ENCODE data around the gene UNC5B.

The UNC5B gene

DNA sequence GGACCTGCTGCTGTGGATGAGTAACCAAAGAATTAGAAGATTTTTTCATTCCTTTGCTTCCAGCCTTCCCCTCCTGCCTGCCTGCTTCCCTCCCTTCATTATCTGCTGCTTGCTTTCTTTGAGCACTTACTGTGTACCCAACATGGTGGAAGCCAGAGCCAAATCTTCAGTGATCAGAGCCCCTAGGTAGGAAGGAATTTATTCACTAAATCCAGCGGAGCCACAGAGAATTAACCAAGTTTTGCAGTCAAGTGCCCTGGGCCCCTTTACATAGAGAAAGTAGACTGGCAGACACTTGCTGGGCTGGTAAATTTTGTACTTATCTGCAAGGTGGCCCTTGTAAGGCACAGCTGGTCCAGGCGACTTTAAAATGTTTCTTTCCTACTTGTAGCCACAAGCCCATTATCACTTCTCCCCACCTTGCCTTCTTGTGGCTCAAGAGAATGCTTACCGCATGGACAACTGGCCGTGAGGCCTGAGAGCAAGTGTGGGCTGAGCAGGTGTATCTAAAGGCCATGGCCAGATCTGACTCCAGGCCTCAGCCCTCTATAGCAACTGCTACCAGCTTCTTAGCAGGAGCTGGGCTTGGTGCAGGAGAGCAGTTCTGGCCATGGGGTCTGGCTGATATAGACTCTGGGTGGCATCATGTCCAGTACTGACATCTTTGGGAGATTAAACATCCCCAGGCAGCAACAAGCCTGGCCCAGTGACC, 11.1 kb downstream of the UNC5B start:
- DNase-seq: no peak
- ATAC-seq: no peak

DNA sequence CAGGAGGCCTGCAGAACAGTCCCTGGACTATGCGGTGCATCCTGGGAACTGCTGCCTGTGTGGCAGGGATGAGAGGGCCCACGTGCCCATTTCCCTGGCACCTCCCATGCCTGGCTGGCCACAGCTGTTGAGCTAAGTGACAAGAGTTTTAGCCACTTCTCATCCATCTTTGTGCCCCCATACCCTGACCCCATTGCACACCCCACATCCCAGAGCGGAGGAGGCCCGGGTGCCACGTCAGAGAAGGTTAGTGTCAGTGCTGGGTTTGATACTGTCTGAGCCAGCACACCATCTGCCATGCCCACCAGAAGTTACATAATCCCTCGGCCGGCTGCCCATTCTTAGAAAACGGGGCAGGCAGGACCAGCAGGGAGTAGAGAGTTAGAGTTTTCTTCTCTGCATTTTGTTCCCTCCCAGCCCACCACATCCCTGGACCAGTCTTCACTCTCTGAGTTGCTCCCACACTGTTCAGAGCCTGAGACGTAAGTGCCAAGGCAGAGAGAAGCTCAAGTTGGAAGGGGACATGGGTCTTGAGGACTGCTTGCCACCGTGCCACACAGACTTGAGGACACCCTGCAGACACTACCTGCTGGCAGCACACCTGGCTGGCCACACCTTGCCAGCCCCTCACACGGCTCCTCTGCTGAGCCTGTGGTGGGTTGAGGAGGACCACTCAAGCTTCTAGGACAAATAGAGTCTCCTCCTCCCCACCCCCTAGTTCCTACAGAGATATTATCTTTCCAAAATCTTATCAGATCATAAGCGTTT, 13.1 kb downstream of the UNC5B start:
- DNase-seq (no peak), ATAC-seq (no peak)

DNA sequence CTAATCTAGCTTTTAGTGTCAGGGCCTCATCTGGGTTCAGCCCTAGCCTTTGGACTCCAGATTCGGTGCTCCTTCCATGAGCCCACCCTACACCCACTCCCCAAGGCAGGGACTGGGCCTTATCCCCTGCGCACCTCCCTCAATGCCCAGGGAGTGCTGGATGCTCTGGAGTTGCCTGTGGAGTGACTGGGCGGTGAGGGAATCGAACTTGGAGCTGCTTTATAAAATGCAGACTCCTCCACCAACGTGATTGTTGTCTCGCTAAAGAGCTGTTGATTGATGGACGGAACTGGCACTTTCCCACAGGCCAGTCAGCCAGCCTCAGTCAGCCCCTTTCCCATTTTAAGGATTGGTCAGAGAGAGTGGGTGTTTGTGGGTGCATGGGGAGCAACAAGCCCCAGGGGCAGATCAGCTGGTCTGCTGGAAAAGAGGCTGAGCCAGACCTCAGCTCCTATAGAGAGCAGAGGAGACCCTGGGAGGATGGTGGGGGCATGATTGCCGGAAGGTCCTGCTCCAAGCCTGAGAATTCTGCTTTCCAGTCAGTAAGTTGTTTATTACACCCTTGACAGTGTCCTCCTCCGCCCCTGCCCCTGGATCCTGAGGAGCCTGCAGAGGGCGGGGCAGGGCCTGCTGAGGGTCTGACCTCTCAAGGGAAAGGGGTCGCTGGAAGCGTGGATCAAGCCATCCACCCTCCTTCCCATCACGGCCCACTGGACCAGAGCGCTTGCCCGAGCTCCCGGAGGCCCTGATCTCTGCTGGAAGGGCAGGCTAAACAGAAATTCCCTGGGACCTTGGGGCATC, 16.7 kb downstream of the UNC5B start:
- ATAC-seq: no peak
- DNase-seq: no peak

DNA sequence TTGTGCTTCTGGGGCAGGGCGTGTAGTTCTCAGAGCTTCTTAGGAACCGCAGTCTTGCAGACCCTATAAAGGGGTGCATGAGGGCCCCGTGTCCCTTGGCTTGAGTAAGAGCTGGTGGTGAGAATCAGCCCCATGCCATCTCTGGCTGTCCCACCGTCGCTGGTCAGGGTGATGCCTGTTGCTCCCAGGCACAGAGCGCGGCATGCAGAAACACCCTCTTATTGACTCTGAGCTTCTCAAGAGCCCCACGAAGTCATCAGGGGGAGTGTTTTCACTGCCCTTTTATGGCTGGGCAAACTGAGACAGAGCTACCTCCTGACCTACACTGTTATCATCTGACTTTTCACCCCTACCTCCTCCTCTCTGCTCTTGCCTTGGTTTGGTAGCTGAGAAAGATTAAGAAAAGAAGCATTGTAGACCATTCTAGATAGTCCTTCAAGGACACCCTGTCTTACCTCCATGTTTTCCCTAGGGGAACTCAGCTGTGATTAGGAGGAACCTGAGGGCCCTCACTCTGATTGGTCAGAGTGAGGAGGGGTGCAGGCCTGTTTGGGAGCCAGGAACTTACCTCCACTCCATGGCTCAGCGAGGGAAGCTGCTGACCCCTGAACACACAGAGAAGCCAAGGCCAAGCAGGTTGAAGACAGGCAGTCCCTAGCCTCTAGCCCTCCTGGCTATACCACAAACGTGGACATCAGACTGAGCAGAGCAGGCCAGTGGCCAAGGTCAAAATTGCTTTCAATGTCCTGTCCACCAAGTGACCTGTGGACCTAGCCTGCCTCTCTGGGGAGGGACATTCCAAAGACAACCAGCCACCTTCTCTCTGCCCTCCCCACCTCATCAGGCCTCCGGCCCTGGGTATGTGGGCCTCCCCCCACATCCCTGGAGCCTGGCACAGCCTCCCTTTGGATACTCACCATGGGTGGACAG, 17.6 kb downstream of the UNC5B start:
- DNase-seq (no peak), ATAC-seq (no peak)

DNA sequence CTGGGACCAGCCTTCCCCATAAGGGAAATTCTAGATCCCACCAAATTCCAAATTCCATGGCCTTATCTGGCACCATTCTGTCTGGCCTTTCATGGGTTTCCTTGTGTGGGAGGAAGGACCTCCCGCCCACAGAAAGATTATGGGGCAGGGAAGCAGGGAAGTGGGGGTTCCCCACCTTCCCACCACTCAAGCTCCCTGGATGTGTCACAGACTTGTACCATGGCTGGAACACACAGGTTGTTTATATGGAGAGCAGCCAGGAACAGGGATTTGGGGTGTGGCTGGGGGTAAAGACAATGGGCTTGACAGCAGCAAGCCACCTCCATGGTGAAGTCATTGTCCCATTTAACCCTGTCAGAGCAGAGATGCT, 18.3 kb downstream of the UNC5B start:
- no peak for ATAC-seq
- DNase-seq: no peak

DNA sequence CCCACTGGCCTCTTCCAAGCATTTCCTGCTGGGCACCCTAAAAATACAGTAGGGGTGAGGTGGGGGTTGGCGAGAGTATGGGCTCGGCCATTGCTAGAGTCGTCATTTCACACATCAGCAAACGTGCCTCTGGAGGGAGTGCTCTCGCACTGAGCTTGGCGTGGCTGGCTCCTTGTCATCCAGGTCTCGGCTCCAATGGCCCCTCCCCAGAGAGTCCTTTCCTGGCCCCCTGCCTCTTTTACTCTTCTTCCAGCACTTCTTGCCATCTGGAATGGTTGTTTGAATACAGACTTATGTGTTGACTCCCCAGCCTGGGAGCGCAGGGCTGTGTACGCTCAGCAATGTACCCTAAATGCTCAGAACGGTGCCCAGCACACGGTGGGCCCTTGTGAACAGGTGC, 18.8 kb downstream of the UNC5B start:
- DNase-seq (no peak), ATAC-seq (no peak)

DNA sequence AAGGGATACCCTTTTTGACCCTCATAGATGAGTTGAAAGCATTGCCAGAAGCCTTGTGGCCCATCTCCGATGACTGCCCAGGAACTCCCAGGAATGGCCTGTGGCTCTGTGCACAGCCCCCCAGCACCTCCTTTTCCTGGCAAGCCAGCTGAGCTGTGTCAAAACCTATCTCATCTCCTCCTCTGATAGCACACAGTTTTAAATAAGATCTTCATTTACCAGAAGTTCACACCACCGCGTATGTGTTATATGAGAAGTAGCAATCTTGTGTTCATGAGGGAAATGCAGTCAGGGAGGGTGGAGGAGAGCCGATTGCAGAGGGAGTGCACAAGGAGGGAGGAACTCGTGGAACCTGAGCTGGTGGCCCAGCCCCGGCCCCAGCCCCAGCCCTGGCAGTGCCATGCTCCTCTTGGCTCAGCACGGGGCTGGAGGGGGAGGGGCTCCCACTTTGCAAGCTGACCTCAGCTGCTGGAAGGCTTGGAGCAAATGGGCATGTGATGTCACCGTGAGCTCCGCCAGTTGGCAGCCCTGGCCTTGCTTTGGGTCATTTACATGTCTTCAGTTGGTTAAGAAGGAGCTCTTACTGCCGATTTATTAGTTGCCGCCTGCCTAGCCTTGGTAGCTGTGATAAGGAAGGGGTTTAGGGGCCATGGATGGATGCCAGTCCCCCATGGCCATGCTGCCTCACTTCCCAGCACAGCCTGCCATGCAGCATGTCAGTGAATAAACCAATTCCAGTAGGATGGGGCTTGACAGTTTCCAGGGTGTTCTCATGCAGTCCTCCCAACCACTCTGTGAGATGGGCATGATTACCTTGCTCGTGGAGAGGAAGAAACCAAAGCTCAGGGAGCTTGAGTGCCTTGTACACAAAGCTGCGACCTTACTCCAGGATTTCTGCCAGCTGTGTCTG, 20.0 kb downstream of the UNC5B start:
- no peak for DNase-seq
- ATAC-seq: no peak

DNA sequence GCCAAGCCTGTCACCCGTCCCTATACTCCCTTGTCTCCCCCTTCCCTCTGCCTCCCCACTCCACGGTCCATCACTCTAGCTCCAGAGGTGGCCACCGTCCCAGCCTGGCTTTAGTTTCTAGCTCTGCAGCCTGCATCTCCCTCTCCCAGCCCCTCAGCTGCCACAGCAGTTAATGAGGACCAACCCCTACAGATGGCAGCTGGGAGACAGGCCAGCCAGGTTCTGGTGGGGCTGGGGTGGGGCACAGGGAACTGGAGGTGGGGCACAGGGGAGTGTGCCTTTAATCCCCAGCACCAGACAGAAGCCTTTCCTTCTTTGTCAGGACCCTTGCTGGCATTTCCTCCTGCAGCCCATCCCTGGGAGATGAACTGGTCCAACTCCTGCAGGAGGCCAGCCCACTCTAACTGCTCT, 21.1 kb downstream of the UNC5B start:
- ATAC-seq (no peak), DNase-seq (no peak)

DNA sequence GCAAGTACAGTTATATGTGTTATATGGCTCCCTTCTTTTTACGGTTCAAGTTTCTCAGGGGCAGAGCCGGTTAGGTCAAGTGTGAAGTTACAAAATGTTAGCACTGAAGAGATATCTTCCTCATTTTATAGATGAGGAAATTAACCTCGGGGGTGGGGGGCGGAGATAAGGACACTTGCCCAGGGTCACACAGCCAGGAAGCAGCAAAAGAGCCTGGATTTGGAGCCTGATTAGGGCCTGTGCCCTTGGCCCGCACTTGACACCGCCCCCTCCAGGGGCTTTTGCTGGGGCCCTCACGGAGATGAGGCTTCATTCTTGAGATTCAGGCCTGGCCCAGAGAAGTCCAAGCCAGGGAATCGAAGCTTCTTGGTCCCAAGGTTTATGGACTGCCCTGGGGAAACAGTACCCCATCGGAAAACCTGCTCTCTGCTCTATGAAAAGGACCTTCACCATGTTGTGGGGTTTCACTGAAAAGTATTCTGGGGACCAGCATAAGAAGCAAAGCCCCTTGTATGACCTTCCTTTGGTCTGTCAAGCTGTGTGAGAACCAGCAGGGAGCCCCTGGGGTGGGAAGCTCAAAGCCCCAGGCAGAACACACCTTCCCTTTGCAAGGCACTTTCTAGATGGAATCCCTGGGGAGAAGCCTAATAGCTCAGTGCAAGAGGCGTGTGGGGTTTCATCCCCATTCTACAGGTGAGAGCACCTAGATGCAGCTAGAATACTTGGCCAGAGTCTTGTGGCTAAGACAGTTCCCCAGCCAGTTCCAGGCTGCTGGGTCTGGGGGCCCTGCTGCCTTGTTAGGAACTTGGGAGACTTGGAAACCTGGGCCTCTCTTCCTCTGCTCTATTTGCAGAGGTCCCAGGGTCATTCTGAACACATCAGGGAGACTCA, 21.9 kb downstream of the UNC5B start:
- no peak for ATAC-seq

DNA sequence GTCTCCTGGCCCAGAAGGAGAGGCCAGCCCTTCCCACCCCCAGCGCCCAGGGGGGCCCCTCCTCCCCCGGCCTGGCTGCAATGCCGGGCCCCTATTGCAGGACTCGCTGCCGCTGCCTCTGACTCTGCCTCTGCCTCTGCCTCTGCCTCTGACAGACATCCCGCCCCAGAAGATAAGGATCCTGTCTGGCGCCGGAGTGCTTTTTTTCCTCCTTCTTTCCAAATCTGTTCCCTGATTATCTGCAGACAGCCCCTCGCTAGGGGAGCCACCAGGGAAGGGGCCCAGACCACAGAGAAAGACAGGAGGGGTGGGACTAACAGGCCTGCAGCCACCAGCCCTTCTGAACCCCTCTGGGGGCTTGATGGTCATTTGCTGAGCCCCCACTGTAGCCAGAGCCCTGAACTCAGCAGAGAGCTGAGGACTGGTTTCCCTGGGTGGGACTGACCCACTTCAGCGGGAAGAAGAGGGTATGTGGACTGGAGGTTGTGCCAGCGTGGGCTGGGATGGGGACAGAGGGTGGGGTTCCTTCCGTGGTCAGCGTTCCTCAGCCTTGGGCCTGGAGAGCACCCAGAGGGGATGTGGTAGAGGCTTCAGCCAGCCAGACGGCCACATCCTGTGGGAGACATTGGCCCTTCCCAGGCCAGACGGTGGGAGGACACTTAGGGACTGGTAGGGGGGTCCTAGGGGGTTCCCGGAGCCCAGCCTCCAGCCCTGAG, 22.8 kb downstream of the UNC5B start:
- ATAC-seq (no peak), DNase-seq (no peak)

More for the DNA sequence above, 21.9 kb downstream of the UNC5B start:
- DNase-seq: no peak

DNA sequence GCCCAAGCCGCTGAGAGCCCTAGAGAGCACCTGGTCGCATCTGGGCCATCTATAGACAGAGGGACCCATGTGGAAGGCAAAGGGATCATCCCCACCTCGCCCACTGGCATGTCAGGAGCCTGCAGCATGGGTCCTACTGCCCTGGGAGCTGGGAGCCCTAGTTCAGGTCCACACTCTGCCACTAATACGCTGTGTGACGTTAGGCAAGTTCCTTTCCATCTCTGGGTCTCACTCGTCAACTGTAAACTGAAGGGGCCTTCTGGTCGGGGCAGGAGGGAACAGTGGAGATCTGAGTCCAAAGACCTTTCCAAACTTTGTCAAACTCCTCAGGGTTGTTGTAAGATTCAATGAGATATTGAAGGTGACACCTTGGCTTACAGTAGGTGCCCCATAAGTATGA, 23.4 kb downstream of the UNC5B start:
- DNase-seq (no peak), ATAC-seq (no peak)

DNA sequence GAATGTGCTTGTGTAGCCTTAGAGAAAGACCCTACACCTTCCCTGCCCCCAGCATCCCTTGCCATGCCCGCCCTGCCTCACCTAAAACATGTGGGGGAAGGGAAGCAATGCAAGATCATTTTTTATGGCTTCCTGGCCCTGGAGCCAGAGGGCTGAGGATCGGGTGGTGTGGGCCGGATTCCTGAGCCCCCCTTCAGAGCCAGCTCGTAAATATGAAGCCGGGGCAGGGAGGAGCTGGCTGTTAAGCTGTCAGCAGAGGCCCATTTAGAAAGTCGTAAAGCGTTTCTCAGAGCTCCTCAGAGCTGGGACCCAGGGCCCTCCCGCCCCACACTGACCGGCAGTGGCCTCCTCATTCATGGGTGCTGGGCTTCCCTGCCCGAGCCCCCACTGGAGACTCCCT, 23.9 kb downstream of the UNC5B start:
- ATAC-seq (no peak), DNase-seq (no peak)

DNA sequence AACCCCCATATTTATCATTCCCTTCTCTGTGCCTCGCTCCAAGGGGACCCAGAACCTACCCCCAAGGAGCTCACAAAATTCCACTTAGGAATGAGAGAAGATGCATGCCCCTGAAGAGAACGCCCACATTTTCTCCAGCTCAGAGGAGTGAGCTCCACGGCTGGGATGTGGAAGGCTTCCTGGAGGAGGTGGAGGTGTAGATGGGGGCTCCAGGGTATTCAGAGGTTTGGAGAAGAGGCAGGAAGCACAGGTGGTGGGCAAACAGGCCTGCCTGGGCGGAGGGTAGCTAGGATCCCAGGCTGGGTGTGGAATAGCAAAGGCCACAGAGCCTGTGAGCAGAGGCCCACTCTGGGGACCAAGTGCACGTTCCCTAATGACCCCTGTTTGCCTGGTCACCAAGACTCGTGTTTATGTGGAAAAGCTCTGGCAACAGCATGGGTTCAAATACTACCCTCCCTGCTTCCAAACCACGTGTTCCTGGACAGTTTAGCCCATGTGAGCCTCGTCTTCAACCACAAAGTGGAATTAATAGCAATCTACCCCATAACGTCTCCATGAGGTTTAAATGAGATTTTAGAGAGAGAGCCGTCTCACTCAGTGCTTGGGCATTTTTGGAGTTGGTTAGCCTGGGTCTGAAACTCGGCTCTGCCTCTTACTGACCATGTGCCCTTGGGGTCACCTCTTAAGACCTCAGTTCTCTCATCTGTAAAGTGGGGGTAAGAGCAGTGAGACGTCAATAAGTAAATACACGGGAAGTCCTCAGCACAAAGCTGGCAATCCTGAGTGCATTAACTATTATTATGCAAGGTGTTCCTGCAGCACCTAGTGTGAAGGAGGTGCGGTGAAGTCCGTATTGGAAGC, 24.7 kb downstream of the UNC5B start:
- DNase-seq: no peak
- no peak for ATAC-seq

DNA sequence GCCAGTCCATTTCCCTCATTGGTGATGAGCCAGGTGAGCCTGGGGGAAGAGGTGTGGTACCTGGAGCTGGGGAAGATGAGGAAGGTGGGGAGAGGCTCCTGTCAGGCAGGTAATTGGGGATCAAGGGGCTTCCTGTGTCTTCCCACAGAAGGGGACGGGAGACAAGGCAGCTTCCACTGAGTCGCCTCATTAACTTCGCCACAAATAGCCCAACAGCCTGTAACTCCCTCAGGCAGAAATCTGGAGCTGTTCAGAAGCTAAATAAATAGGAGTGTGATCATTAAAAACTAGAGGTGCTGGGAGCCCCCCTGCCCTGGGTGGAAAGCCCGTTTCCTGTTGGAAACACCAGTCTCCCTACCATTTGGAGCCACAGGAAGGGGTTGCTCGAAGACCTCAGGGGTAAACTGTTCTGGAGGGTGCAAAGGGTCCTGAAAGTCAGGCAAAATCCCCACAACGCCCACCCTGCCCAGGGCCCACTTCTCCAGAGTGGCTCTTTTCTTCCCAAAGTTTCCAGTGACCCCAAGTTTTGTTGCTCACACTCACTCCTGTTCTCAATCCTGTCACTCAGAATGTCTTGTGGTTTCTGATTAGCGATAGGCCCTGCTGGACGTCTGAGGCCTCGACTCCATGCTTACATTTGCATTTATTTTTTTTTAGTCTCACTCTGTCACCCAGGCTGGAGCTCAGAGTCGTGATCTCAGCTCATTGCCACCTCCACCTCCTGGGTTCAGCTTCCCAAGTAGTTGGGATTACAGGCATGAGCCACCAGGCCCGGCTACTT, 25.7 kb downstream of the UNC5B start:
- ATAC-seq (no peak), DNase-seq (no peak)

DNA sequence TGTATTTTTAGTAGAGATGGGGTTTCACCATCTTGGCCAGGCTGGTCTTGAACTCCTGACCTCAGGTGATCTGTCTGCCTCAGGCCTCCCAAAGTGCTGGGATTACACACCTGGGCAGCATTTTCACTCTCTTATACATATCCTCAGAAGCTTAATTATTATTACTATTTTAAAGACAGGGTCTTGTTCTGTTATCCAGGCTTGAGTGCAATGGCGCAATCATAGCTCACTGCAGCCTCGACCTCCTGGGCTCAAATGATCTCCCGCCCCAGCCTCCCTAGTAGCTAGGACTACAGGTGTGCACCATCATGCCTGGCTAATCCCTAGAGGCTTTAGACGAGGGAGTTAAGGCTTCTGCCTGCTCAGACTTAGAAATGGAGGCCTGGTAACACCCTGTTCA, 26.3 kb downstream of the UNC5B start:
- DNase-seq (no peak), ATAC-seq (no peak)

DNA sequence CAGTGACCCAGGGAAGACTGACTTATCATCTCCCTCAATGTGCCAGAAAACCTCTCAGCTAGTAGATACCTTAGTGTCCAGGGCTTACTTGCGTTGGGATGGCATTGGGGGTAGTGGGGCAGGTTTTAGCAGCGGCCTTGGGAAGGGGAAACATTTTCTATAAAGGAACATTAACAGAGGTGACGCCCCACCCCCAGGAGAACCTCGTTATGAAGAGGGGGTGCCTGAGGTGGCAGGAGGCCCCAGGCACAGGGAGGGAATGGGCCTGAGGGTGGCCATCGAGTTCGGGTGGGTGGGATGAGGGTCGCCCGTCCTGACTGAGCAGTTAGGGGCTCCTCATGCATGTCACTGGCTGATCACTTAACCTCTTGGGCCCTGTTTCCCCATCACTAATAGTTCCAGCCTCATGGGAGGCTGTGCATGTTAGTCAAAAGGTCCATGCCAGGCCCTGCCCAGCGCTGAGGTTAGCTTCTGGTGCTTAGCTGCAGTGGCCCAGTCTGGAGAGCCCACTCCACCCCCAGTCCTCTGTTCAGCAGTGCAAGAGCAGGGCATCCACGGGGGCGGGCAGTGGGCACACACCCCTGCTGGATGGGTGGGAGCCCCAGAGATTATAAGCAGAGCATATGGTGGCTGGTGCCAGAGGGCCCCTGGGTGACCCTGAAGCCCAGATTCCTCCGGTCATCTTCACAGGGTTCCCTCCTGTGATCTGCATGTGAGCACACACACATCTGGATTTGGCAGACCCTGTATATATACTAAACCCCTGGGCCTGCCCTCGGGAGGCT, 27.0 kb downstream of the UNC5B start:
- DNase-seq (no peak), ATAC-seq (no peak)
